HG03159 (cell line): Measurements from ENCODE around the gene TPM4.

ENCODE experiments used
- ATAC-seq: cut with Tn5 transposase; IDR thresholded peaks from one replicate; pipeline ENCODE4 v1.9.1; 2021; ENCODE audit warnings: mild to moderate bottlenecking, moderate library complexity; ENCODE audit not compliant: unreplicated experiment

The TPM4 gene

DNA sequence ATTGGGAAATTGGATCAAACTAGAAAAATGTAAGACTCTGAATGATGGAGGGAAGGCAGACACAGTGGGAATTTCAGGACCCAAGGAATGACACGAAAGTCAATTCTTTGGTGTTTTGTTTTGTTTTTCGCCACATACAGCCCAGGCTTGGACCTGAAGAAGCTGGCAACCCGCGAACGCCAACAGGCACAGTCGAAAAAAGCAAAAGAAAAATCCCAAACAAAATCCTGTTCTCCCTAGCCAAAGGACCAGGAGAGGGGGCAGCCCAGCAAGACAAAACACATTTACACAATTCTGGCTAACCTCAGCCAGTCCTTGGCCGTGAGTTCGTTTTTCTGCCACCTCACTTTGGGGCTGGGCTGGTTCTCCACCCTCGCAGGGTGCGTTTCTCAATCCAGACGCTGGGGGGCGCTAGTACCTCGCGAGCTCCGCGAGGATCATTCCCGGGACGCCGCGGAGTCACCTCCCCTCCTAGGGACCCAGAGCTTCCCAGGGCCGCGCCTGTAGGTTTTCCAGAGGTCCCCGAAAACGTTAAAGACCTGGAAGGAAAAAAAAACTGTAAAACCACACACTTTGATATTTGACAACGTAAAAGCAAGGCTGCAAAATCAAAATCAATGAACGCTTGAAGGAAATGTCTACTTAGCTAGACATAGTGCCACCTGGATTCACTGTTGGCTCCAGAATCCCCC, 34.9 kb upstream of the TPM4 start:
- ATAC-seq, result no peak

DNA sequence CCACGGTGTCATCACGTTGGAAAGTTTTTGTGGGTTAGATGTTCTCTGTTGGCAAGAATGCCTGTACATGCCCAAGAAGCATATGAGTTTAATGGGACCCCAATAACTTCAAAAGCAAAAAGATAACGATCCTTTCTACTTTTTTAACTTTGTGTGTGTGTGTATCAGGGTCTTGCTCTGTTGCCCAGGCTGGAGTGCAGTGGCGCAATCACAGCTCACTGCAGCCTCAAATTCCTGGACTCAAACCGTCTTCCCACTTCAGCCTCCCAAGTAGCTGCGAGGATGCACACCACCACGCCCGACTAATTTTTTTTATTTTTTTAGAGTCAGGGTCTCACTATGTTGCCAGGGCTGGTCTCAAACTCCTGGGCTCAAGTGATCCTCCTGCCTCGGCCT, 34.3 kb upstream of the TPM4 start:
- ATAC-seq, result no peak

DNA sequence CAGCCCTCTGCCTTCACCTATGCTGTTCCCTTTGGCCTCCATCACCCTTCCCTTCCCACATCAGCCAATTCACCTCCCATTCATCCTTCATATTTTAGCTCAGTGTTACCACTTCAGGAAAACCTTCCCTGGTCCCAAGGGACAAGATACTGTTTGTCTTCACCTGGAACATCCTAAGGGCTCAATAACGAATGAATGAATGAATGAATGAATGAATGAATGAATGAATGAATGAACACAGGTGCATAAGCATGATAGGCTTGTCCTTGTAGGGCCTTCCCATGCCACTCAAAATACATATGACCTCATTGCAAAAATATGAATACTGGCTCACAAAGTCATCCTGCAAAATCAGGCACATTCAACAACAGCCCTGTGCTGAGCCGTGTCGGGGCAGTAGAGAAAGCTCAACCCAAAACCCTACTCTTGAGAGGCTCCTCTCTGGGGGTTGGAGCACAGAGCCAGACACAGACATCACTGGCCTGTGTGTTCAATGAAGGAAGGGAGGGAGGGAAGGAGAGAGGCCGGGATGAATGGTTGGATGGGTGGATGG, 33.7 kb upstream of the TPM4 start:
- ATAC-seq, result no peak

DNA sequence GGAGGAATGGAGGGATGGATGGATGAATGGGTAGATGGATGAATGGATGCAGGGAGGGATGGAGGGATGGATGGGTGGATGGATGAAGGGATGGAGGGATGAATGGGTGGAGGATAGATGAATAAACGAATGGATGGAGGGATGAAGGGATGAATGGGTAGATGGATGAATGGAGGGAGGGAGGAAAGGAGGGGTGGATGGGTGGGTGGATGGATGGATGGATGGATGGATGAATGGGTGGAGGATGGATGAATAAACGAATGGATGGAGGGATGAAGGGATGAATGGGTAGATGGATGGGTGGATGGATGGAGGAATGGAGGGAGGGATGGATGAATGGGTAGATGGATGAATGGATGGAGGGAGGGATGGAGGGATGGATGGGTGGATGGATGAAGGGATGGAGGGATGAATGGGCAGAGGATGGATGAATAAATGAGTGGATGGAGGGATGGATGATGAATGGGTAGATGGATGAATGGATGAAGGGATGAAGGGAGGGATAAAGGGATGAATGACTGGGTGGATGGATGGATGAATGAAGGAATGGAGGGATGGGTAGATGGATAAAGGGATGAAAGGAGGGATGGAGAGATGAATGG, 33.0 kb upstream of the TPM4 start:
- ATAC-seq, result no peak

DNA sequence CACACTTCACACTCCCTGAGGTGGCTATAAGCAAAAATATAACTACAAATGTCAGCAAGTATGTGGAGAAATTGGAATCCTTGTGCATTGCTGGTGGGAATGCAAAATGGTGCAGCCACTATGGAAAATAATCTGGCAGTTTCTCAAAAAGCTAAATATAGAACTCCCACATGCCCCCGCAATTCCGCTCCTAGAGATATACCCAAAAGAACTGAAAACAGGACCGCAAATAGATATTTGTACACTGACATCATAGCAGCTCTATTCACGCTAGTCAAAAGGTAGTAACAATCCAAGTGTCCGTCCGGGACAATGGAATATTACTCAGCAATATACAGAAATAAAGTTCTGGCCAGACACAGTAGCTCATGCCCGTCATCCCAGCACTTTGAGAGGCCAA, 31.5 kb upstream of the TPM4 start:
- no peak for ATAC-seq

DNA sequence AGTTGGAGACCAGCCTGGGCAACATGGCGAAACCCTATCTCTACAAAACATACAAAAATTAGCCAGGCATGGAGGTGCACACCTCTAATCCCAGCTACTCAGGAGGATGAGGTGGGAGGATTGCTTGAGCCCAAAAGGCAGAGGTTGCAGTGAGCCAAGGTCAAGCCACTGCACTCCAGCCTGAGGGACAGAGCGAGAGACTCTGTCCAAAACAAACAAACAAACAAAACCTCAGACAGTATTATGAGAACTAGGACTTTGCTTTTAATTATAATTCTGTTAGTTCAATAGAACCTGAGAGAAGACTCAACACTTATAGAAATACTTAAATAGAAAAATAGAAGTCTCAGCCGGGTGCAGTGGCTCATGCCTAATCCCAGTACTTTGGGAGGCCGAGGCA, 31.1 kb upstream of the TPM4 start:
- ATAC-seq, result no peak

DNA sequence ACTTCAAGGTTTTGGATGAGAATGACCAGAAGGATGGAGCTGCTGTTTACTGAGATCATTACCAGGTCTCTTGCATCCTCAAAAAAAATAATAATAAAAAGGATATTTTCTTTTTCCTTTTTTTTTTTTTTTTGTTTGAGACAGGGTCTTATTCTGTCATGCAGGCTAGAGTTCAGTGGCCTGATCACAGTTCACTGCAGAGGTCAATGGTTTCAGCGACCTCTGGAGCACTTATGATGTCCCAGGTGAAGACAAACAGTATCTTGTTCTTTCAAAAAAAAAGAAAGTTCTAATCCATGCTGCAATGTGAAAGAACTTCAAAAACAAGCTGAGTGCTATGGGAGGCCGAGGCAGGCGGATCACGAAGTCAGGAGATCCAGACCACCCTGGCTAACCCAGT, 30.4 kb upstream of the TPM4 start:
- no peak for ATAC-seq

DNA sequence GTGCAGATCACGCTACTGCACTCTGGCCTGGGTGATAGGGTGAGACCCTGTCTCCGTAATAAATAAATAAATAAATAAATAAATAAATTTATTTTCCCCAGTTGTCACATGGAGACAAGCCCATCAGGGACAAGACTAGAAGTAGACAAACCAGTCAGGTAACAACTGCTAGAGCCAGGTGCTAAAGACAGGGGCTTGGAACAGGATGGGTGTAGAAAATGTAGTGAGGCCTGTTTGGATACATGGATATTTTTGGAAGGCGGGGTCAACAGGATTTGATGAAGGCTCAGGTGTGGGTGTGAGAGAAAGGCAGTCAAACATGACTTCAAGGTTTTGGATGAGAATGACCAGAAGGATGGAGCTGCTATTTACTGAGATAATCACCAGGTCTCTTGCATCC, 27.7 kb upstream of the TPM4 start:
- no peak for ATAC-seq

DNA sequence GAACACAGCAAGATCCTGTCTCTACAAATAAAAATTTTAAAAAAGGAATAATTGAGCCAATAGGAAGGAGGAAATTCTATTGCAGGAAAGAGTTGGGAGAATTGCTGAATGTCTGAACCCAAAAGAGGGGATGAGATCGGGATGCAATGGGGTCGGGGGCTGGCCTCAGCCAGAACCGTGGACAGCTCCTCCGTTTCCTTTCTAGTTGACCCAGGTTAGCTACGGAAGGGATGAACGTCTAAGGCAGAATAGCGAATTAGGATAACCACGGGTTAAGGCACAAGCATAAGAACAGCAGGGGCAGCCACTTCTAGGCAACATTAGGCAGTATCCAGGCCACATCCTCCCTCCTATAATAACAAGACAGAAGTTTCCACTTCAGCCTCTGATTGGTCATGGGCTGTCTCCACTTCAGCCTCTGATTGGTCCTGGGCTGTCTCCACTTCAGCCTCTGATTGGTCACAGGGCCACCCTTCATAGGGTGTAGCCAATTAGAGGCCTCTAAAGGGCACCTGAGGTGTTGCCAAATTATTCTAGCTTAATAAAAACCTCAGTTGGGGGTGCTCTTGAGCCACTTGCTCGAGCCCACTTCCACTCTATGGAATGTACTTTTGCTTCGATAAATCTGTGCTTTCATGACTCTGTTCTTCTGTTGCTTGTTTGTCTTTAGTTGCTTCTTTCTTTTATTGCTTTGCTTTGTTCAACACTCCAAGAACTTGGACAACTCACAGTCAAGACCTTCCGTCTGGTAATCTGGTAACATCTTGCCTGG, 24.9 kb upstream of the TPM4 start:
- ATAC-seq, result no peak

DNA sequence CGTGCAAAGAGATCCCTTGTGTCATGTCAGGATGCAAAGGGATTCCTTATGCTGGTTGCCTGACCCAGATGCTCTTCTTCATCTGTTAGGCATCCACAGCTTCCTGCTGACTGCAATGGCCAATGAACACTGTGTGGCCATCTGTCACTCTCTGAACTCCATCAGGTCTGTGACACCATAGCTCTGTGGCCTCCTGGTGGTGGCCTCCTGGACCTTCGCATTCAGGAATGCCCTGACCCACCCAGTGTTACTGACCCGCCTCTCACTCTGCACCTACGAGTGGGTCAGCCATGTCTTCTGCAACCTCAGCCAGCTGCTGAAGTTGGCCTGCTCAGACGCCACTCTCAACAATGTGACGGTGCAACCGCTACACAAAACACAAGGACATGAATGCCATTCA, 23.9 kb upstream of the TPM4 start:
- ATAC-seq, result no peak

DNA sequence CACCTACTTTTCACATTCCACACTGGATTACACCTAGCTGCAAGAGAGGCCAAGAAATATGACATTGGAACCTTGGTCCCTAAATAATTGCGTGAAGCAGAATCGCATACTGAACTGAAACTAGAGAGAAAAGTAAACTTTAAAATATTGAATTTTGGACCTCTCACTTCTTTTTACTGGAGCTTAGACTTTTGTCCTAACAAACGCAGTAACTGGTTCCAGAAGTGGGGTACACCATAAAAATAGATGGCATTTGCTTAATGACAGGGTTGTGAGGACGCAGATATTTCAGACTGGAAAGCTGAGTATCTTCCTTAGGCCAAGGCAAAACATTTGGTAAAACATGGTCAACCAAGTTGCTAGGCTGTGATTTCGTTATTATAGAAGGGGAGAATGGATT, 19.2 kb upstream of the TPM4 start:
- no peak for ATAC-seq

DNA sequence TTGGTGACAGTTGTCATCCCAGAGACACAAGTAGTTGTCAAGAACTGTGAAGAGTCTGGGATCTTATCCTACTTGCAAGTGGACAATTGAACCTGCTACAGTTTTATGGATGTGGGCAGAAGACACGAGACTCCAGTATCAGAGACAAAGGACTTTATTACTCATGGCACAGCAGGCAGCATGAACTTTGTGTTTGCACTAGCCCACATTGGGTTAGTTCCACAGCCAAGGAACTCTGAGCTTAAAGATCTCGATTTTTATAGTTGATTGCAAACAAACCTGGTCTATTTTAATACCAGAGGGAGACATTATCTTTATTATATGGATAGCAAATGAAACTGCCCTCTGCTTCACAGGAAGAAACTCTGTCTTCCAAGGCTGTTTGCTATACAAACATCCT, 16.0 kb upstream of the TPM4 start:
- ATAC-seq, result no peak

DNA sequence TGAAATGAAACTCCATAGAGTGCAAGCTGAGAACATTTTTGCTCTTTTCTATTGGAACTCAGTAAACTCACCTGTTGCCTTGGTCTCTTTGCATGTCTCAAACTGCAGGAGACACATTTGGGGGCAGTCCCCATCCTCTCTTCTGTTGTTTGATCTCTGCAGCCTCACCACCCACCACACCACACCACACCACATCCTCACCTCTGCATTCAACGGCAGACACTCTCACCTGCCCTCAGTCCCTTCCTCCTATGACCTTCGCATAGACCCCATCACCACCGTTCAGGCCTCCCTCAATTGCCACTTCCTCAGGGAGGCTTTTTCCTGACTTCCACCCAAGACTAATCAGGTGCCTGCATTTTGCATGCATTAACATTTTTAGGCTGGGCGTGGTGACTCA, 14.4 kb upstream of the TPM4 start:
- no peak for ATAC-seq

DNA sequence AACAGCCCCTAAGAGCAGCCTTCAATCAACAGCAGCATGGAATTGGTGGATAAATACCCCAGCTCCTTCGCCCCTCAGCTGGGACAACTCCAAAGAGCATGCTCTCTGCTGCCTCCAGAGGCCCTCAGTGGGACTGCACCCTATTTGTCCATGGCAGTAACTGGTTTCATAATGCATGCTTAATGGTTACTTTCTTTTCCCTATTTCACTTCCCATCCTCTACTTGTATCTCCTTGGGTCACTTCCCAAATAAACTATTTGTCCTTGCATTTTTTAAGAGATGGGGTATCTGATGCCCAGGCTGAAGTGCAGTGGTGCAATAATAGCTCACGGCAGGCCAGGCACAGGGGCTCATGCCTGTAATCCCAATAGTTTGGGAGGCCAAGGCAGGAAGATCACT, 13.5 kb upstream of the TPM4 start:
- ATAC-seq, result no peak

DNA sequence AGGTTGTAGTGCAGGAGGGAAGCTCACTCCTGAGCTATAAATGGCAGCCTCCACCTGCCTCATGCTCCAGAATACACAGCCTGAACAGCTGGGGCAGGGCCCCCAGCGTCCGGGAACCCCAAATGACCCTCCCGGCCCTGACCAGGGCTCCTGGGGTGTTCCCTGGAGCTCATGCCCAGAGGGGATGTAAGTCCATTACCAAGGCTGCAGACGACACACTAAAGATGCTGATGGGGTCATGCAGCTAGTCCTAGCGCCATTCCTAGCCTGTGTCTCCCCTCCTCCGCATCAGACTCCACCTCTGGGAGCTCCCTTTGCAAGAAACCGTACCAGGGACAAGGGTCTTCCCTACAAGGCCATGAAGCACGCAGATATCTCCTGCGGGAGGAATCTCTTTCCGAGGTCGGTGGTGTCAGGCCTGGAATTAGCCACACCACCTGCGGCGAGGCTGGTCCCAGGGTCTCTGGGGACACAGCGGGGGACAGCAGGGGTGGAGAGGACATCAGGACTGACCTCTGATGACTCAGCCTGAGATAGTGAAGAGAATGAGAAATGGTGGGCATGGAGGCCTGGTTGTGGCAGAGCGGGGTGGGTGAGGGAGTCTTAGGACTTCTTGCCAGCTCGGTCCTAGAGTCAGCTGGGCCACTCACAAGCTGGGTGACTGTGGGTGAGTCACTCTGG, 11.9 kb upstream of the TPM4 start:
- no peak for ATAC-seq

DNA sequence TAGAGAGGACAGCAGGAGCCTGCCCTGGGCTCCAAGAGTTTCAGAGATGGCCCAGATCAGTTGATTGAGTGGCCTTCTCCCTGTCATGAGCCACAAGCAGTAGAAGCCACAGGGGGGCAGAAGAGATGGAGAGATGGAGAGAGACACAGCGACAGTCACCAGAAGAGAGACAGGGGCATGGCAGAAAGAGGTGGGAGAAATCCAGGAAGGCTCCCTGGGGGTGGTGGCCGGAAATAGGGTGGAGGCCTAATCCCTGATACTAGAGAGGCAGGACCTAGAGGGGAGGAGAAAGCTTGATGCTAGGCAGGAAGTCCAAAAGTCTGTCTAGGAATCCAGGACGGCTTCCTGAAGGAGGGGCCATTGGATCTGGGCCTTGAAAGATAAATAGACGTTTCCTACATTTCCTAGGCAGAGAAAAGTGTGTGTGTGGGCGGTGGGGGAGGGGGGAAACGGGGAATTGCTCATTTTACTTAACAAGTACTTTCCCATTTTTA, 9.6 kb upstream of the TPM4 start:
- no peak for ATAC-seq

DNA sequence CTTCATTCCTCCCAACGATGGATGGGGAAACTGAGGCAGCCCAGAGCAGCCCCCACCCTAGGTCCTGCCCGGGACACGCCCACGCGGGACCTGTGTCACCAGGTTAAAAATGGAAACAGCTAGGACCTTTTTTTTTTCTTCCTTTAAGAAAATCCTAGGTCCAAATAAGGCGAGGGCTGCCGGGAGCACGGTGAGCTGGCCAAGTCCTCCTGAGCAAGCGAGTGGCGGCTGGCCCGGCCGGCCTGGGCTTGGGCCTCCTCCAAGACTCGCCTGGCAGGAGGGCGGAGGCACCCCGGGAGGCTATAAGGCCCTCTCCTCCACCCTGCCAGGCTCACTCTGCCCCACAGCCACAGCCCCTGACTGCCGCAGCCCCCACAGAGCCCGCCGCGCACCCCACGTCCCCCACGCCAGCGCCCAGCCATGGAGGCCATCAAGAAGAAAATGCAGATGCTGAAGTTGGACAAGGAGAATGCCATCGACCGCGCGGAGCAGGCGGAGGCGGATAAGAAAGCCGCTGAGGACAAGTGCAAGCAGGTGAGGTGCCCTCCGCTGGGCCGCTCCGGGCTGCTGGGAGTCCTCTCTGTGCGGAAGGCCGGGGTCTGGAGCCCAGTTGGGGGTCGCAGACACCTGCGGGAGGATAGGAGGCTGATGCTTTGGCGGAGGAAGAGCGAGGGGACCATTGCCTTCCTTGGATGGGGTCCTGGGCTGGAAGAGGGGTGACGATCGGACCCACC, 8.9 kb upstream of the TPM4 start:
- ATAC-seq, result no peak

DNA sequence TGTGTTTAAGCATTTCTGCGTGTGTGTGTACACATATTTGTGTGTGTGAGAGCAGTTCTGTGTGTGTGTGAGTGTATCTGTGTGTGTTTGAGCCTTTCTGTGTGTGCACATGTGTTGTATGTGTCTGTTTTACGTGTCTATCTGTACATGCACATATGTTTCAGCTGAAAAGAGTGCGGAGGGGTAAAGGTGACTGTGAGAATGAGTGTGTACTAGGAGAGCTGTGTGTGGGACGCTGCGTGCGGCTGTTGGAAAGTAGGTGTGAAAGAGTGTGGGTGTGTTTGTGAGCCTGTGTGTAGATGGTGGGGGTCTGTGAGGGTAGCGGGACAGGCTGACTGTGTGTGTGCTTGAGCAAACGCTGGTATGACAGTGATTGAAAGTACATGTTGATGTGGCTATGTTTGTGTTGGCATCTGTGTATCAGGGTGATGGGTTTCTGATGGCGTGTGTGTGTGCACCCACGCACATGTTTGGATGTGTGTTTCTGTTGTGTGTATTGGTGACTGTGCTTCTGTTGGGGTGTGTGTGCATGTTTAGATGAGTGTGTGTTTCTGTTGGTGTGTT, 7.5 kb upstream of the TPM4 start:
- ATAC-seq, result no peak

DNA sequence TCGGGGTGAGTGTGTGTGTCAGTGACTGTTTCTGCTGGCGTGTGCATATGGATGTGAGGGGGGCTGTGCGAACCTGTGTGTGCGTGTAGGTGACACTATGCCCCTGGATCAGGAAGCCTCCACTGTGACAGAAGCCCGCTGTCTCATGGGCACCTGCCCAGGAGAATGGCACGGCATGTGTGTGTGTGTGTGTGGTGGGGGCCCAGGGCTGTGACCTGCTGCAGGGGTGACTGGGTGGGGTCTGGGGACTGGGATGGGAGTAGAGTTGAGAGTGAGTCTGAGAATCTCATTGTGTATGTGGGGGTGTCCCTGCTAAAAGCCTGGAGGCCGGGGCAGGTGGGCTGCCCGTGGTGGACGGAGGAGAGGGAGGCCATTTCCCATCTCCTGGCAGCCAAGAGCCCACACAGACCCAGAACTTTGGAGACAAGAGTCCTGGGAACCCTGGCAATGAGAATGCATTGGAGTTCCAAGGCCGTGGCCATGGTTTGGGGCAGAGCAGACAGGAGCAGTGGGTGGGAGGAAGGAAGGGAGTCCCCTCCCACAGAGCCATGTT, 6.4 kb upstream of the TPM4 start:
- ATAC-seq, result no peak

DNA sequence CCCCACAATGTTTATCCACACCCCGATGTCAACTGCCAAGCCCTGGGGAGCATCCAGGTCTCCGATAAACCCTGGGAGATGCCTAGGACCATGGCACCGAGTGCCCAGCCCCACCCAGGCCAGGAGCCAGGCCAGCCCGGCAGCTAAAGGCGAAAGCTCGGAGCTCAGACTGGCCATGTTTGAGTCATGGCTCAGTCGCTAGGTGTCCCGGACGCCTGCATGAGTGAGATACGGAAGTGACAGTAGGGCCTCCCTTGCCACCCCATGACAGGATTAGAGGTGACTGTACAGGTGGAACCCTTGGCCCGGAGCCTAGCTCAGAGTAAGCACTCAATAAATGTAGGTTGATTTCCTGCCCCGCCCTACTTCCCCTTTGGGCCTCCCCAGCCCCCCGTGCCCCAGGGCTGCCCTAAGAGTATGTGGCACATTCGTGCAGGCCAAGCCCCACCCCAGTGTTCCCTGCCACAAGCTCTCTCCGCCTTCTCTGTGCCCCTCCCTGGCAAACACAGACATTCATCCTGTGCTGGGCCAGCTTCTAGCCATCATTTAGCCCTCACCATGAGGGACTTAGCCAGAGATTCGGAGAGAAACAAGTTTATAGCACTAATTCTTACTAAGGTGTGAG, 5.8 kb upstream of the TPM4 start:
- peak; percentile 69 for ATAC-seq
